Ovary (tissue), 3 donors: ENCODE data around the gene GRIK4.

Experiments used
- CTCF ChIP-seq, 3 donors: fragments of 450-650 bp in 2 of 3; fragments of 200-600 bp in 1 of 3; IDR thresholded peaks; one replicate each; pipeline versions ENCODE4 v1.5.1 to v1.8.0; 2016 to 2022; ENCODE audit warnings: antibody characterized with exemption in 3 of 3, mild to moderate bottlenecking in 1 of 3
- EP300 ChIP-seq: sonication (generic); formaldehyde crosslinking; IDR thresholded peaks from one replicate; pipeline ENCODE4 v1.6.1; 2017; ENCODE audit warnings: antibody characterized with exemption
- POLR2A ChIP-seq: fragments of 450-650 bp; IDR thresholded peaks from one replicate; pipeline ENCODE4 v1.6.1; 2017; ENCODE audit warnings: antibody characterized with exemption, mild to moderate bottlenecking, moderate library complexity
- donor health status: DM: no; HTN: no; CAD: no.

GRCh38 chr11:120773501-120774031 lies 262.0 kb downstream of the GRIK4 start:
- no peak for TF ChIP-seq CTCF (IDR thresholded peaks at IDR 0.05)
- TF ChIP-seq POLR2A: no peak
- no peak for TF ChIP-seq EP300
